OCI-LY1 (cell line): ENCODE data around the gene SLC25A13.

Source experiments
- EZH2 ChIP-seq: fragments of 200-600 bp; sonication (generic), shearing (Covaris generic); IDR thresholded peaks from 2 replicates; pipeline ENCODE4 v1.8.0; 2017; ENCODE audit warnings: borderline replicate concordance, mixed run types, mild to moderate bottlenecking, antibody characterized with exemption, low read length, moderate library complexity, mixed read lengths
- TF ChIP-seq, protein P1 (sequence below): fragments of 200-600 bp; sonication (generic), shearing (Covaris generic); IDR thresholded peaks from 2 replicates; pipeline ENCODE4 v1.5.1; 2017; ENCODE audit warnings: mild to moderate bottlenecking, antibody characterized with exemption, low read length, moderate library complexity, mixed read lengths

DNA sequence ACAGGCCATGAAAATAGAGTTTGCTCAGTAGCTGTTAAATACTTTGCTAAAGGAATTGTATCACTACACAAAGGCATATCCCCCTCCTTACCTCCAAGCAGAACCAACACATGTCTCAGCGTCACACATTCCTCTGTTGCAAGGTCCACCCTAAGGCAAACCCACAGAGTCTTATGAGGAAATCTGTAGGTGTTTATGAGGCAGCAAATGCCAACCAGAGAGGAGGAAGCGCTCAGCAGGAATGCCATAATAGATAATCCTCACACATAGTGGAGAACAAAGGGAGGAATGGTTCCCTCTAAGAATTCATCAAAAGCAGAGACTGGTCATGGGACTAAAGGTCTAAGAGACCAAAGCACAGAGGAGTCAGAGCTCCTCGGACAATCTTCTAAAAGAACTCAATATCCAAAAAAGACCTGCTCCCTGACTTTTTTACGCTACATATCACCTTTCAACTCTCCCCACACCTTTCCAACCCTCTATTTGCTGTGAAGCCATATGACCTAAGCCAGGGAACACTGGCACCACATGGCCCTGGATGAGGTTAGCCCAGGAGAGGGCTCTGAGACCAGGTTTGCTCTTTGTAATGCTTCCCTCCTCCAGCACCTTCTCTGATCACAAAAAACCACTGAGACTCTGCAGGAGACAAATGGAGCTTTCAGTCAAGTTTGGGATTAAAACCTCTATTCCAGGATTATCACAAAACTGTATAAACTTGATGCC, 7.3 kb downstream of the SLC25A13 start:
- TF ChIP-seq, protein P1, sequence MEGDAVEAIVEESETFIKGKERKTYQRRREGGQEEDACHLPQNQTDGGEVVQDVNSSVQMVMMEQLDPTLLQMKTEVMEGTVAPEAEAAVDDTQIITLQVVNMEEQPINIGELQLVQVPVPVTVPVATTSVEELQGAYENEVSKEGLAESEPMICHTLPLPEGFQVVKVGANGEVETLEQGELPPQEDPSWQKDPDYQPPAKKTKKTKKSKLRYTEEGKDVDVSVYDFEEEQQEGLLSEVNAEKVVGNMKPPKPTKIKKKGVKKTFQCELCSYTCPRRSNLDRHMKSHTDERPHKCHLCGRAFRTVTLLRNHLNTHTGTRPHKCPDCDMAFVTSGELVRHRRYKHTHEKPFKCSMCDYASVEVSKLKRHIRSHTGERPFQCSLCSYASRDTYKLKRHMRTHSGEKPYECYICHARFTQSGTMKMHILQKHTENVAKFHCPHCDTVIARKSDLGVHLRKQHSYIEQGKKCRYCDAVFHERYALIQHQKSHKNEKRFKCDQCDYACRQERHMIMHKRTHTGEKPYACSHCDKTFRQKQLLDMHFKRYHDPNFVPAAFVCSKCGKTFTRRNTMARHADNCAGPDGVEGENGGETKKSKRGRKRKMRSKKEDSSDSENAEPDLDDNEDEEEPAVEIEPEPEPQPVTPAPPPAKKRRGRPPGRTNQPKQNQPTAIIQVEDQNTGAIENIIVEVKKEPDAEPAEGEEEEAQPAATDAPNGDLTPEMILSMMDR: no peak
- no peak for TF ChIP-seq EZH2
